Psoas muscle (tissue), 8 donors: ENCODE data around the gene WEE2. TPM values are rescaled to one million over a fixed set of nuclear protein-coding genes. Genes with fewer than 3 reads are reported as not detected.

Source experiments
- ATAC-seq, 4 donors: fragments of 200-7000 bp; cut with Tn5 transposase; one replicate each; pipeline ENCODE4 v1.9.1; 2020; ENCODE audit warnings: moderate library complexity in 3 of 4, mild to moderate bottlenecking in 2 of 4
- DNase-seq, 2 donors: peaks; one replicate each; pipeline ENCODE4 v3.0.0-alpha.2; 2020
- H3K27ac ChIP-seq: fragments of 200-600 bp; one replicate; pipeline ENCODE4 v1.8.0; 2022
- H3K27me3 ChIP-seq, 3 donors: fragments of 200-600 bp in 1 of 3; one replicate each; pipeline versions ENCODE4 v1.6.1 to v1.8.0; 2013 to 2022; ENCODE audit warnings: low read length in 2 of 3, mild to moderate bottlenecking in 2 of 3, moderate library complexity in 1 of 3; ENCODE audit not compliant: insufficient read depth in 3 of 3
- H3K36me3 ChIP-seq, 2 donors: fragments of 200-600 bp in 1 of 2; one replicate each; pipeline versions ENCODE4 v1.6.1 to v1.8.0; 2013 to 2022; ENCODE audit warnings: low read depth in 1 of 2, mild to moderate bottlenecking in 1 of 2, moderate library complexity in 1 of 2; ENCODE audit not compliant: insufficient read depth in 1 of 2
- H3K4me1 ChIP-seq: fragments of 200-600 bp; one replicate; pipeline ENCODE4 v1.8.0; 2022
- H3K4me3 ChIP-seq: fragments of 200-600 bp; one replicate; pipeline ENCODE4 v1.8.0; 2022; ENCODE audit warnings: mild to moderate bottlenecking
- H3K9me3 ChIP-seq: fragments of 200-600 bp; one replicate; pipeline ENCODE4 v1.8.0; 2022
- WGBS, 3 donors: extraction: QIAGEN DNeasy Blood & Tissue Kit; methylation state at CpG; one replicate each; pipeline versions ENCODE4 v1.1.6 to v1.1.7; 2013; 5-methylcytosine and 5-hydroxymethylcytosine counted together
- intact Hi-C, 2 donors: fragments of 100-400 bp; cut with DNase I; formaldehyde crosslinking; loops; one replicate each; pipeline versions ENCODE4 v1.11.0 to v1.14.2; 2022
- polyA plus RNA-seq, 3 donors: library from polyadenylated mRNA; stranded (reverse); fragments of 200-250 nt; gene quantifications; one replicate each; pipeline ENCODE4 v1.2.3, GENCODE V29; 2013
- total RNA-seq, 4 donors: library from RNA; stranded (reverse); fragmentation: NEBNext Ultra II Directional in 2 of 4; extraction: Animal tissue kit (Norgen Biotek cat#: 25700) in 2 of 4; gene quantifications; one replicate each; pipeline versions ENCODE4 v1.2.1 to v1.2.4, GENCODE V29; 2021 to 2023
- TF ChIP-seq, protein P1 (sequence below): fragments of 200-600 bp; IDR thresholded peaks from one replicate; pipeline ENCODE4 v1.8.0; 2022; ENCODE audit warnings: antibody characterized with exemption
- donor health status: healthy with polysubstance abuse.
- donor health status: DM: no; HTN: no; CAD: no; lungs with moderate emphysema.
- donor health status: Bipolar disorder and iron deficiency.
- donor health status: healthy.
- donor health status: DM: yes; HTN: yes; CAD: no.
- donor health status: DM: no; HTN: no; CAD: no.
- donor health status: DM: no; HTN: no; CAD: no.
- donor health status: DM: yes; HTN: yes; CAD: no.

The WEE2 gene
- total and polyA plus RNA-seq, 7 donors: not detected

DNA sequence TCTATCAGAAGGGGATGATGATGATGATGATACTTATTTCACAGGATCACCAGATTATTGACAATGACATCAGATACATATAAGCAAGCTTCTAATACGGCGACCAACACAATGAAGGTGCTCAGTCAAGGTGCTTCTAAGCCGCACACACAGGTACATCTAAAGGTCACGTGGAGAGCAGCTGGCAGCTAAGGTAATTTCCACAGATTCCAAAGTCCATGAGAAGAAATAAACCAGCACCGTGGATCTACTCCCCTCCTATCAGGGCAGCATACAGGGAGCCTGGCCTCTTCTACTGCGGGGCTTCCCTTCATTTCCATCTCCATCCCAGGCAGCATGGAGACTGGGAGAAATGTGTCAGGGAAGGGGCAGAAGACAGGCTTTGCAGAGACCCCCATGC is 43.7 kb upstream of the WEE2 start:
- 89 to 91% (median 91%) methylated on average over 6 of the region's 6 CpGs for WGBS, 3 donors
- H3K4me1 ChIP-seq: no peaks in the 10 kb centered on the region
- DNase-seq (no peak), ATAC-seq (no peak)
- H3K9me3 ChIP-seq: no peaks in the 10 kb centered on the region
- H3K36me3 ChIP-seq: peaks cover 4 to 67% of the 10 kb centered on the region in 2 donors
- no peaks in the 10 kb centered on the region for H3K27me3 ChIP-seq
- intact Hi-C loops: no loop called here
- TF ChIP-seq, protein P1, sequence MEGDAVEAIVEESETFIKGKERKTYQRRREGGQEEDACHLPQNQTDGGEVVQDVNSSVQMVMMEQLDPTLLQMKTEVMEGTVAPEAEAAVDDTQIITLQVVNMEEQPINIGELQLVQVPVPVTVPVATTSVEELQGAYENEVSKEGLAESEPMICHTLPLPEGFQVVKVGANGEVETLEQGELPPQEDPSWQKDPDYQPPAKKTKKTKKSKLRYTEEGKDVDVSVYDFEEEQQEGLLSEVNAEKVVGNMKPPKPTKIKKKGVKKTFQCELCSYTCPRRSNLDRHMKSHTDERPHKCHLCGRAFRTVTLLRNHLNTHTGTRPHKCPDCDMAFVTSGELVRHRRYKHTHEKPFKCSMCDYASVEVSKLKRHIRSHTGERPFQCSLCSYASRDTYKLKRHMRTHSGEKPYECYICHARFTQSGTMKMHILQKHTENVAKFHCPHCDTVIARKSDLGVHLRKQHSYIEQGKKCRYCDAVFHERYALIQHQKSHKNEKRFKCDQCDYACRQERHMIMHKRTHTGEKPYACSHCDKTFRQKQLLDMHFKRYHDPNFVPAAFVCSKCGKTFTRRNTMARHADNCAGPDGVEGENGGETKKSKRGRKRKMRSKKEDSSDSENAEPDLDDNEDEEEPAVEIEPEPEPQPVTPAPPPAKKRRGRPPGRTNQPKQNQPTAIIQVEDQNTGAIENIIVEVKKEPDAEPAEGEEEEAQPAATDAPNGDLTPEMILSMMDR: no peak
- no peak overlapping the region for H3K4me3 ChIP-seq
- no peak overlapping the region for H3K27ac ChIP-seq

DNA sequence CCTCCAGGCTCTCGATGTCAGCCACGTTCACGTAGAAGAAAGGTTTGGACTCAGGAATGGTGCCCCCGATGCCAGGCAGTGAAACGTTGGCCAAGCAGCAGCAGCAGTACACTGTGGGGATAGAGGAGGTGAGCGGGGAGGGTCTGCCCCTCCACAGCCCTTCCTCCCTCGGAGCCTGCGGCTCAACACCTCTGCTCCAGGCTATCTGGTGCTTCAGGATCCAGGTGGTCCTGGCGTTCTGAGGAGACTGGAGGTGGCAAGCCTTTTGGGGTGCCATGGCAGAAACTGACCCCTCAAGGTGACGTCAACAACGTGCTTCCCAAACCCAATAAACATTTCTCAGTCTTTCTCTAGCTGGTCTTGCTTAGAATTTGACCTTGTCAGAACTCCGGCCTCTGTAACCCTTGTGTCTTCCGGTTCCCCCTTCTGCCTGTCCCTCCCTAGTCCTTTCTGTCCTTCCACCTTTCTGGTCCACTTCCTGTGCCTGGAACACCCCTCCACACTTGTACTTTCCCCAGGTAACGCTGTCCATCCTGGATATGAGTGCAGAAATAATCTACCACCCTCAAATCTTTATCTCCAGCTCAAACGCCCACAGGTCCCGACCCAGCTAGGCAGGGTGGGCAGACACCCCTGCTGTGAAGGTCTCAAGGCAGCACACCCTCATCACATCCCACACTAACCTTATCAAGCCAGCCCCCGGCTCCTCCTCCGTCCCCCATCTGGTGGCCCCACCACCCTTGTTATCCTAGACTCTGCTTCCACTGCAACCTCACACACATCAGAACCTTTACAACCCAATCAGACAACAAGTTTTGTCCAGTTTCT is 42.7 kb upstream of the WEE2 start:
- no peaks in the 10 kb centered on the region for H3K9me3 ChIP-seq
- H3K27ac ChIP-seq: no peak overlapping the region
- no peak overlapping the region for H3K4me3 ChIP-seq
- H3K36me3 ChIP-seq: peaks cover 4 to 64% of the 10 kb centered on the region in 2 donors
- TF ChIP-seq, protein P1: no peak
- 88 to 95% (median 91%) methylated on average over 18 of the region's 18 CpGs for WGBS, 3 donors
- ATAC-seq (no peak), DNase-seq (no peak)
- intact Hi-C loops: no loop called here
- H3K27me3 ChIP-seq: no peaks in the 10 kb centered on the region
- no peaks in the 10 kb centered on the region for H3K4me1 ChIP-seq

DNA sequence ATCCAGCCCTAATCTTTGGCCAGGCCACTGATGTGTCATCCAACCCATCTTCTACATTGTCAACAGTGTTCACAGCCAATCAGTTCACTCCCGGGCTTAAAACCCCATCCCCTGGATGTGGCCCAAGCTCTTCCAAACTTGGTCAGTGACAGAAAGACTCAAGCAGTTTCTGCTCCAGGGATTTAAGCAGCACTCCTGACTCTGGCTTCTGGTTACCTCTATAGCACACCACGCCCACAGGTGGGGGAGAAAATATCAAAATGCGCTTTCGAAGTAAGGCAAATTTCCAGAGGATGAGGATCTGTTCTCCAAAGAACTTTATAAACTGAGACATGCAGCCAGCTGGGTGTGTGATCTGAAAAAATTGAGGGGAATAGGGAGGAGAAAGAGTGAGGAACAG is 42.1 kb upstream of the WEE2 start:
- DNase-seq (no peak), ATAC-seq (no peak)
- no peaks in the 10 kb centered on the region for H3K4me1 ChIP-seq
- TF ChIP-seq, protein P1: no peak
- WGBS, 3 donors: 77 to 83% (median 78%) methylated on average over 4 of the region's 4 CpGs
- H3K9me3 ChIP-seq: no peaks in the 10 kb centered on the region
- no peaks in the 10 kb centered on the region for H3K27me3 ChIP-seq
- no peak overlapping the region for H3K4me3 ChIP-seq
- intact Hi-C loops: no loop called here
- no peak overlapping the region for H3K27ac ChIP-seq
- H3K36me3 ChIP-seq: peaks cover 6 to 65% of the 10 kb centered on the region in 2 donors

DNA sequence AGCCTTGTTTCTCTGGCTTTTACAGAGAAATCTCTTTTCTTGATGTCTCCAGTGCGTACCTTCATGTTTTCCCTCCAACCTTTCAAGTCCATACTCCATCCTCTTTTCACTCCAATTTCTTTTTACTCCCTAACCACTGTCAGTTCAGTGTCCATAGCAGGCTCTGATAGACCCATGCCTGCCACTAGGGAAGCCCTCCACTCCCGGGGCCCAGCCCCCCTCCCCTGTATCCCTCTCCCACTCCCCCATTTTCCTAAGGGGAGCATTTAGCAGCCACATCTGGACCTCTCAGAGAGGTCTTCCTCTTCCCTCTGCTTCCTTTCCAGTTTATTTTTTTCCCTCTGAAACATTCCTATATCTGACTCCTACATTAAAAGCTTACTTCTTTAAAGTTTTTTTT is 39.3 kb upstream of the WEE2 start:
- no peaks in the 10 kb centered on the region for H3K27me3 ChIP-seq
- no peak overlapping the region for H3K4me3 ChIP-seq
- peaks cover 4 to 50% of the 10 kb centered on the region in 2 donors for H3K36me3 ChIP-seq
- ATAC-seq (no peak), DNase-seq (no peak)
- intact Hi-C loops: no loop called here
- H3K4me1 ChIP-seq: no peaks in the 10 kb centered on the region
- no peaks in the 10 kb centered on the region for H3K9me3 ChIP-seq
- 69 to 87% (median 78%) methylated on average over 2 of the region's 2 CpGs for WGBS, 3 donors
- H3K27ac ChIP-seq: no peak overlapping the region
- TF ChIP-seq, protein P1: no peak
